Hematopoietic multipotent progenitor cell treated with erythropoietin and hydrocortisone succinate and interleukin-3 and kit ligand, for 15 days (in vitro differentiated cells): ENCODE data around the gene AATK.
"Not testable (repeated sequence)": the region's sequence is repeated elsewhere in the genome, so short reads cannot be mapped to it uniquely, and the experiment has no call there.

Source experiments
- DNase-seq: peaks from one replicate; pipeline ENCODE4 v3.0.0-alpha.2; 2015; ENCODE audit warnings: low spot score

Gene AATK

DNA sequence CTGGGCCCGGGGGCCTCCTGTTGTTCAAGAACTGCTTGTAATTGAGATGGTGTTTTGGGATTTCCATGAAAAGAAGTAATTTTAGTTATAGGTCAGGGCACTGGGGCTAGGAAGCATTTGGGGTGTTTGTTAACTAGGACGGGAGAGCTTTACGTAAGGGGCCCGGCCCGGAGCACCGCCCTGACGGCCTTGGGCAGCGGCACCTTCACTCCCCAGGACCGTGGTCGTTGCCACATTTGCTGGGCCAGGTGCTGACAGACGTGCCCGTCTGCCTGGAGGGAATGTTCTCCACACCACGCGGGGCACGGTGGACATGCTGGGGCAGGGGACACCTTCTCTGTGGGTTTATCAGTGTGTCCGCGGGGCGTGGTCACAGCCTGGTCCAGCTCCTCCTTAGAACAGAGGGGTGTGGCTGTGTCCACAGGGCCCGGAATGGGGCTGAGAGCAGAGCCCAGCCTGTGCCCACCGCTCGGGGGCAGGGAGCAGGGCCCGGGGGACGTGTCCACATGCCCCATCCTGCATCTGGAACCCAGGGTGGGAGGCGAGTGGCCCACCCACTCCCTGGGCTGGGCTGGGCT, 73.4 kb downstream of the AATK start:
- no peak for DNase-seq

DNA sequence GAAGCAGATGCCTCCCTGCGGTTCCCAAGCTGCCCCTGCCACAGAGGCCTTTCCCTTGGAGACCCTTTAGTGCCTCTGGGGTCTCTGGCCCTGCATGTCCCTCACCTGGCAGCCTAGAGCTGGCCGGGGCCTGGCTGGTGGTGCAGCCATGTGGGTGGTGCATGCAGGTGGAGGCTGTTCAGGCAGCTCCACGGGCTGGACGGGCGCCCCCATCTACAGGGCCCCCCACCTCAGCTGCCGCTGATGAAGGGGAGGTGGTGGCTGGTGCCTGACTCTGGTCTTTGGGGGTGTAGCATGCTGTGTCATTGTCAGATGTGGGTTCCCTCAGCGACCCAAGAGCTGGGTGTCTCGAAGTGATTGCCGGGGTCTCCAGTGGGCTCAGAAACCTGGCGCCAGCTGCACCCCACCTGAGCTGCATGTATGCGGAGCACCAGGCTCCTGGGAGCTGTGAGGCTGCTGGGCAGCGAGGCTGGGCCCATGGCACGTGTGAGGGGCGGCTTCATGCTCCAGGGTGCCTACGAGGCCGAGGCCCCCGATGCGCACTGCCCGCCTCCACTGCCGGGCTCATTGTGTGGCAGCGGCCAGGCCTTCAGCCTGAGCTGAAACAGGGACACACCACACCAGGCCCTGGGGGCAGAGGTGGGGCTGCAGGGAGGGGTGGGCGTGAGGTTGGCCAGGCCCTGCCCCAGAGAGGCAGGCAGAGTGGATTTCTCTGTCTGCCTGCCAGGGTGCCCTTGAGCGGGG, 74.1 kb downstream of the AATK start:
- no peak for DNase-seq

DNA sequence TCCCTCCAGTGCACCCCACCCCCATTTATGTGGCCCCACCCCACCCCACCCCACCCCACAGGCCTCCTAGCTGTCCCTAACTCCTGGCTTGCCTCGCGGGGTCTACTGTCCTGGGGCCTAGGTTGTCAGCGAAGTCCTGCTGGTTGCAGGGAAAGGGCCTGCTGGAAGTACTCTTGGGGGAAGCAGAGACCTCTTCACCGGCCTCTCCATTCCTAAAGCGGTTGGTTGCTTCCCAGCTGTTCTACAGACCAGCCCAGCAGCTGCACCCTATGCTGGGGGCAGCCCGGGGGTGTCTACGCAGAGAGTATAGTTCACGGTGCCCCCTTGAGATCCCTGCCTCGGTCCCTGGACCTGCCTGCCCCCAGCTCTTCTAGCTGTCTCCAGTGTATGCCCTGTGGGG, 74.9 kb downstream of the AATK start:
- no peak for DNase-seq

DNA sequence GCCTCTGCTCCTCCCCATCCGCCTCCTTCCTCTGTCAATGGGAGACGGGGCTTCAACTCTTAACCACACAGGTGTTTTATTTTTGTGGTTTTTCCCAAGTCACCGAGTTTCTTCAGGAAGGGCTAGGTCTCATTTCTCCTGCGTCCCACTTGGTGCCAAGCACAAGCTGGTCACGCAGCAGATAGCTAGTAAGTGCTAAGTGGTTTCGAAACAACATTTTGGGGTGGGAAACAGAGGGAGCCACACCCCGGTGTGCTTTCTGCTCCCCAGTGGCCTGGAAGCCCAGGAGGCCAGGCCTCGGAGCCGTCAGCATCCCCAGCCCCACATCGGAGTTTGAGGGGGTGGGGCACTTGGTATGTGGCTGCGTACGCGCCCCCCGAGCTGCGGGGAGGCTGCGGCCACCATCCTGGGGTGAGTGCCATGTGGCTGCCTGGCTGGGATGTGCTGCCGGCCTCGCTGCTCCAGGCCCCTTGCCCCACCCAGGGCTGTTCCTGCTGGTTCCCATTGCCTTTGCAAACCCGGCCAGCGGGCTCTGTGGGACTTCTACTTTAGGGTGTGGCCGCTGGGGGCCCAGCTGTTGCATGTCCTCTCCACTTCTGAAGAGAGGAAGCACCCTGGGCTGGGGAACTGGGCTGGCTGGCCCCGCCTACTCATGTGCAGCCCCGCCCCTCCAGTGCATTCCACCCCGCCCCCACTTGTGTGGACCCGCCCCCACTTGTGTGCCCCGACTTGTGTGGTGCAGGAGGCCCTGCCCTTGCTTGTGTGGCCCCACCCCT, 75.5 kb downstream of the AATK start:
- DNase-seq, result peak; percentile 24

DNA sequence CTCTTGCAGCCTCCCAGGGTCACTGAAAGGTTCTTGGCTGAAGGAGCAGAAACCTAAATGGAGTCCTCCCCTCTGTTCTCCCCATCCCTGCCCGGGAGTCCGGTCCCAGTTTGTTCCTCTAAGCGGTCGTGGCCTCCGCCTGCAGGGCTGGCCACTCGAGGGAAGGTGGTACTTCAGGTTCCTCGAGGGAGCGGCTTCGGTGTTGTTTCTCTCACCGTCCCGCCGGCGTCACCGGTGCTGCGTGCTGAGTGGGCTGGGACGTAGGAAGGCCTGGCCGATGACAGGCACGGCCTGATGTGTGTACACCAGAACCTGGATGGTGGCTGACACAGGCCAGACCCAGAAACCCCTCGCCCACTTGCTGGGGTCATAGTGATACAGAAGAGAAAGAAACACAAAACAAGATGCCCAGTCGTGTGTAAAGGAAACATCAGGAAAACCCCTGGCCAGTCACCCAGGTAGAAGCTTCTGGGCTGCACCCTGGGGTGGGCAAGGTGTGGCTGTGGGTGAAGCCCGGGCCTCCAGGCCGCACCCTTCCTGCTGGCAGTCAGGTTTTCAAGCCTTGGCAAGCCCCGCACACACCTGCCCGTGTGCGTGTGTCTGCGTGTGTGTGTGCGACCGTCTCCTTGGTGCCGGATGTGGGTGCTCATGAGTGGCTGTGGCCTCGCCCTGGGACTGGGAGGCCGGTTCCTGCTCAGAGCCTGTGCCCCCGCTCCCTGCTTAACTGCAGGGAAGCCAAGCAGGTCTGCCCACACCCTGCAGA, 79.1 kb downstream of the AATK start:
- DNase-seq, result no peak

DNA sequence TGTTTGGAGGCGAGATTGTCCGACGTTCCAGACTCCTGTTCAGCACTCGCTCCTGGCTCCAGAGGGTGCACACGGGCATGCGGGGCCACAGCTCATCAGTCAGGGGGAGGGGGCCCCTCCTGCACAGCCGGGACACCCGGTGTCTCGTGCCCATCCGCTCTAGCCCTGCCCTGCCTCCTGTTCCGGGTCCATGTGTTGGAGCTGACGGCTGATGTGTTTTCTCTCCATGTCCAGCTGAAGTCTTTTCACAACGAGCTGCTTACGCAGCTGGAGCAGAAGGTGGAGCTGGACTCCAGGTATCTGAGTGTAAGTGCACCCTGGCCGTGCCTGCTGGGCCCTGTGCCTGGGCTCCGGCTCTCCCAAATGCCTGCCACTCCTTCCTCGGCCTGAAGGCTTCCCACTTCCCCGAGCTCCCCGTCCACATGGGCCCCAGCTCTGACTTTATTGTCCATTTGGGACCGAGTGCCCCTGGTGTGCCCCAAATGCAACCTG, 80.6 kb downstream of the AATK start:
- no peak for DNase-seq

DNA sequence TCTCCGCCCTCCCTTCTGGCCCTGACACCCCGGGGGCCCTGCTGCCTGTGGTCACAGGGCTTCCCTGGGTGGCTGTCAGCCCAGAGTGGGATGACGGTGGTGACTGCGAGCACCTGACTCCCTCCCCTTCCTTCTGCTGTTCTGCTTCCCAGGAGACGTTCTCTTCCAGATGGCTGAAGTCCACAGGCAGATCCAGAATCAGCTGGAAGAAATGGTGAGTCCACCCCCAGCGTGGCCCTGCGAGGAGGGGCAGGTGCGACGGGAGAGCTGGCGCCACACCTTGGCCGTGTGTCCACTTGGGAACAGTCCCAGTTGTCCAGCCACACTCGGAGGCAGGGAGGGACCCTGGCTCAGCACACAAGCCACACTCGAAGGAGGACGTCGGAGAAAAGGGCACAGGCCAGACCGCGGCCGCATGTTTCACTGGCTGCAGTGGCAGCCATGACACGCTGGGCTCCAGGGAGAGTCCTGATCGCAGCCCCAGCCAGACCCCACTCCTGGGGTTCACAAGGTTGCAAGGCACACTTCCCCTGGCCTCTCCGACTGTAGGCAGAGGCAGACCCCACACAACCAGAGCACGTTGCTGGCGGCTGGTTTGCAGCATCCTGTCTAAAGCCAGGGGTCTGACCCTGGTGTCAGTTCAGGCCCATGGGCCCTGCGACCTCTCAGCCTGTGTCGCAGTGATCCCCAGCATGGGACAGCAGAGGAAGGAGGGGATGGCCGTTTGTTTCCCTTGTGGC, 81.2 kb downstream of the AATK start:
- DNase-seq, result no peak

DNA sequence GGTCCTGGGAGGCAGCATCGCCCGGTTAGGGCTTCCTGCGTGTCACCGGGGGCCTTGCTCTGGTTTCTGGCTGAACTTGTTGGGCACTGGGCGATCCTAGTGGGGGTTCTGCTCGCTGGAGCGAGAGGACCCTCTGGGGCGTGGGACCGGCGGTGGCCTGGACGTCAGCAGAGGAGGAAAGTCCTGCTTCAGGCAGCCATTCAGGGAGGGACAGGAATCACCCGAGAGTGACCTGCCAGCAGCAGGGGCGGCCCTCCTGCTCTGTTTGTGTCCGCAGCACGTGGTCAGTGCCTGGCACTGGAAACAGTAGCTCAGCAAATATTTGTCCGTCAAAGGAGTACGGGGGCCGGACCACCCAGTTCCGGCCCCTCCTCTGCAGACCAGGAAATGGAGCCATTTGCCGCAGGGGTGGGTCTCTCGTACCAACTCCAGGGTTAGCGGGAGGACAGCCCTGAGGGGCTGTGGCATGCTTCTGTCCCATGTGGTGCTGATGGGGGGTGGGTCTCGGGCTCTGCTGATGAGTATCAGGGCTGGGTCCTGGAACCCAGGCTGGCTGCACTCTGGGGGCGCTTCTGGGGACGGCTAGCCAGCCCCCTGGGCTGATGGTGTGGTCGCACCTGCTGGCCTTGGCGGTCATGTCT, 82.8 kb downstream of the AATK start:
- DNase-seq, result no peak

DNA sequence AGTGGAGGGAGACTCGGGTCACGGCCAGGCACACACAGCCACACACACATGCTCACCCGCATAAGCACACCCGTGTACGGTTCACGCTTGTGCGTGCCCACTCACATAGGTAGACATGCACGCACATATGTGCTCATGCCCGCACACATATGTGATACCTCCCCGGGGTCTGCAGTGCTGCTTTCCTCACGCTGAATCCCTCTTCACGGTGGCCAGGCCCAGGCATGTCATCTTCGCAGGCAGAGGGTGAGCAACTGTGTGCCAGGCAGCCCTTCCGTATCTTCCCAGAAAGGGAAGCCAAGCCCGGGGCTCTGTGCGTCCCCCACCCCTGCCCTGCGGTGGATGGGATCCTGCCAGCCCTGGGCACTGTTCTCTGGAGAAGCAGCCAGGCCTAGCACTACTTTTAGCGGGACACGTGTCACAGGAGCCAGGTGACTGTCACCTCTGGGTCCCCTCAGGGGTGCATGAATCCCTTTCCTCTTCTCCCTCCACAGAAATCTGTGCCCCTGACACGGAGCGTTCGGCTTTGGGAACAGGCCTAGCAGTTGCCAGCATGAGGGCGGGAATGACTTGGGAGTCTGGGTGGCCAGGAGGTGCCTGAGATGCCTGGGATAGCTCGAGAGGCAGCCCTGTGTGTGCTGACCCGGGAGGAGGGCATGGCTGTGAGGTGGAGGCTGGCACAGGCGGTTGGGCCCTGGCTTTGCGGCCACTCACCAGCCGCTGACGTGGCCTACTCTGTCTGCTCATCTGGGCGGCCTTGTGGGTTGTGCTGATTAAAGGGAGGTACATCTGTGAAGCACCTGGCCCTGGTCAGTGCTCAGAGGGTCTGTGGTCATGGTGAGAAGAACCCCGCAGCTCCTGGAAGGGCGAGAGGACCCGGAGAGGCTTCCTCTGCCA, 83.6 kb downstream of the AATK start:
- DNase-seq, result no peak

DNA sequence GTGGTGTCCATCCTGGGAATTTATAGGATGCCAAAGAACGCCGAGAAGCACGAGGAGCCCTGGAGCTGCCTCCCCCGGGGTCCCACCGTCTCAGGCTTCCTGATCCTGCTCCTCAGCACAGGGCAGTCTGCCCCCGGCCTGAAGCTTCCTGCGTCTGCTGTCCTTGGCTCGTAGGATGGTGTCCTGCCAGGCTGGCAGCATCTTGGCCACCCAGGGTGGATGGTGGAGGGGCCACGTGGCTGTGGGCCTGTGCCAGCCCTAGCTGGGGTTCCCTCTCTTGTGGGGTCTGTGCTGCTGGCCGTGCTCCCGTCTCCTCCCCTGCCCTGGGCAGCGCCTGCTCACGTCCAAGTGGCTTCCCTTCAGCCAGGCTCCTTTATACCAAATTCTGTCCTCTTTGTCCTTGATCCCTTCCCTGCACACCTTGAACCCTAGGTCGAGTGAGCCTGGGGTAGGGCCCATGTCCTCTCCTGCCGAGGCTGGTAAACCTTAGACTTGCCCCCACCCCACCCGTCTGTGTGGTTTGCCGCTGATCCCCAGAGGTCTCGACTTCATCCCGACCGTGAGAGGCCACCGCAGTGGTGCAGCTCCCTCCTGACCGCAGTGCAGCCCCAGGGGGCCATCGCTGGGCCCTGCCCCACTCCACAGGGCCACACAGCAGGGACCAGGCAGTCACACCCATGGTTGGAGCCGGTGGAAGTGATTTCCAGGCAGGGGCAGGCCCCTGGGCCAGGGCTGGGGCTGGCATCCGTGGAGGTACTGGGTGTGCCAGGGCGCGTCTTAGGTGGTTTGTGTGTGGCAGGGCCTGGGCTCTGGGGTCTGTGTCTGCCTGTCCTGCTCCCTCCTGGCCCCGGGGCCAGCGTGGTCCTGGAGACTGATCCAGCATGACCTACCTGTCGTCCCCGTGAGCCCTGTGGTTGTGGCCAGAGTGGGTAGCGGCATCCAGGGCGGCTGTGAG, 84.5 kb downstream of the AATK start:
- no peak for DNase-seq

DNA sequence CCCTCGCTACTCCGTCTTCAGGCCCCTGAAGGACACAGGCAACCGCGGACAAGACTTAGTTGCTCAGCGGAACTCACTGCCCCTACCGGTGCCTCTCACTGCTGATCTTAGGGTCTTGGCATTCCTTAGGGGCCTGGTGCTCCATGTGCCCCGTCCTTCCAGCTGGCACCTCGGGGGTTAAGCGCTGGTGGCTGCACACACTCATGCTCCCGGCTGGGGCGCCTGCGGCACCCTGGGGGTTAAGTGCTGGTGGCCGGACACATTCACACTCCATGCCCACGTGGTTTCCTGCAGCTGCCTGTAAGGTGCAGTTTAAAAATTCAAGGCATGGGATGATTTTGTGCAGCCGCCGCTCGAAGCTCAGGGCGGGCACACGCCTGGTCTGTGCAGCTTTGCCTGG, 86.0 kb downstream of the AATK start:
- DNase-seq, result no peak

DNA sequence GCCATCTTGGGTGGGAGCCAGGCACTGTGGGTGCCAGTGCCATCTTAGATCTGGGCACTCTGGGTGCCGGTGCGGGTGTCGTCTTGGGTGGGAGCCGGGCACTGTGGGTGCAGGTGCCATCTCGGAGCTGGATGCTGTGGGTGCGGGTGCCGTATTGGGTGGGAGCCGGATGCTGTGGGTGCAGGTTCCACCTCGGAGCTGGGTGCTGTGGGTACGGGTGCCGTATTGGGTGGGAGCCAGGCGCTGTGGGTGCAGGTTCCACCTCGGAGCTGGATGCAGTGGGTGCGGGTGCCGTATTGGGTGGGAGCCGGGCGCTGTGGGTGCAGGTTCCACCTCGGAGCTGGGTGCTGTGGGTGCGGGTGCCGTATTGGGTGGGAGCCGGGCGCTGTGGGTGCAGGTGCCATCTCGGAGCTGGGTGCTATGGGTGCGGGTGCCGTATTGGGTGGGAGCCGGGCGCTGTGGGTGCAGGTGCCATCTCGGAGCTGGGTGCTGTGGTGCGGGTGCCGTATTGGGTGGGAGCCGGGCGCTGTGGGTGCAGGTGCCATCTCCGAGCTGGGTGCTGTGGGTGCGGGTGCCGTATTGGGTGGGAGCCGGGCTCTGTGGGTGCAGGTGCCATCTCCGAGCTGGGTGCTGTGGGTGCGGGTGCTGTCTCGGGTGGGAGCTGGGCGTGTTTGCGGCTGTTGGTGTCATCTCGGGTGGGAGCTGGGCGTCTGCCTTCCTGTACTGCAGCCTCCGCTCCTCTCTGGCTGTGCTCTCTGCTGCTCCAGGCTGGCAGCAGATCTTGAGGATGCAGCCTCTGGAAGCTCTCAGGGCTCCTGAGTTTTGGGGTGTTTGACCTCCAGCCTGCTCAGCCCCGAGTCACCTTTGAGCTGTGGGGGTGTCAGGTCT, 87.8 kb downstream of the AATK start:
- DNase-seq, result not testable (repeated sequence)

DNA sequence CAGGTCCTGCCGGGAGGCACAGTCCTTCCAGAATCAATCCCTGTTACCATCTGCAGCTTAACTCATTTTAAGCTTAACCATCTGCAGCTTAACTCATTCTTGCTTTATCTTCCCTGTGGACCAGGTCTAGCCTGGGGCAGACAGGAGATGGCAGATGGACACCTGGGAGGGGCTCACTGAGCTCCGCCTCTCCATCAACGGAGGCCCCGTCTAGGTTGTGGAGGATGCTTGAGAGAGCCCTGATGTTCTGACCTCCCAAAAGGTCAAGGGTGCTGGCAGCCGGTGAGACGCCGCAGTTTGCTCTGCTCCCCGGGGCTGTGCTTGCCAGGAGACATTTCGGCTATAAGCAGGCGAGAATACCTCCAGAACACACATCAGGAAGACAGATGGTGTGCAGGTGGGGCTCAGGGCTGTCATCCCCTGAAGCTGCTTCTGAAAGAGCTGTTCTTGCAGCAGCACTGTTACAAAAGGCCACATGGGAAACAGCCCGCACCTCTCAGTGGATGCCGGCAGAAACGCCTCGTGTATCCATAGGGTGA, 89.8 kb downstream of the AATK start:
- no peak for DNase-seq

DNA sequence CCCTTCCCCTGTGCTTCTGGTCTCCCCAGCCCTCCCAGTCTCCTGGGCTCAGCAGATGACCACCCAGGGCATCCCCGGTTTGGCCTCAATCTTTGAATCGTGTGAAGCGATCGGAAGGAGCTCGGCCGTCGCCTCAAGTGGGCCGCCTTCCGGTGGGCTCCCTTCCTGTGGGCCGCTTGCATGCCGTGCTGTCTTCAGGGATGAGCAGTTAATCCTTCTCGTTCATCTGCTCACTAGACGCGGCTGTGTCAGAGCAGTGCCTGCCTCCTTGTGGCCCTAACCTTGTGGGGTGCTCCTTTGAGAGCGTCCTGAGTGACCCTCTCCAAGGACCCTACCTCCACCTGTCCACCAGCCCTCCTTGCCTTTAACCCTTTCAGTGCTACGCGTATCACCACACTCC, 90.7 kb downstream of the AATK start:
- no peak for DNase-seq

DNA sequence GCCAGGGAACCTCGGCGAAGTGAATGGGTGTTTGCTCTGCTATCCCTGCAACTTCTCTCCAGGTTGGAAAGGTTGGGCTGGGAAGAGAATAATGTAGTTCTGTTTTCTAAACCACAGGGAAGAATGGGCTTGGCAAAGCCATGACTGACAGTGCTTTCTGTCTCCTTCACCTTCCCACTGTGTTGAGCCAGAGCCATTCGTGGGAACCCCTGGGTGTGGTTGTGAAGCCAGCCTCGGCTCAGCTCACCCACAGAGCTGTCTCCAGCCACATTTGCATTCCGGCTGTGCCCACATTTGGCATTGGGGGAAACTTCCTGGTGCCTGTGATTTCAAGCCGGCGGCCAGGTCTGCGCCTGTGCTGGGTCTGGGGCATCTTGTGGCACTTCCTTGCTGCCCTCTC, 91.1 kb downstream of the AATK start:
- DNase-seq, result no peak

DNA sequence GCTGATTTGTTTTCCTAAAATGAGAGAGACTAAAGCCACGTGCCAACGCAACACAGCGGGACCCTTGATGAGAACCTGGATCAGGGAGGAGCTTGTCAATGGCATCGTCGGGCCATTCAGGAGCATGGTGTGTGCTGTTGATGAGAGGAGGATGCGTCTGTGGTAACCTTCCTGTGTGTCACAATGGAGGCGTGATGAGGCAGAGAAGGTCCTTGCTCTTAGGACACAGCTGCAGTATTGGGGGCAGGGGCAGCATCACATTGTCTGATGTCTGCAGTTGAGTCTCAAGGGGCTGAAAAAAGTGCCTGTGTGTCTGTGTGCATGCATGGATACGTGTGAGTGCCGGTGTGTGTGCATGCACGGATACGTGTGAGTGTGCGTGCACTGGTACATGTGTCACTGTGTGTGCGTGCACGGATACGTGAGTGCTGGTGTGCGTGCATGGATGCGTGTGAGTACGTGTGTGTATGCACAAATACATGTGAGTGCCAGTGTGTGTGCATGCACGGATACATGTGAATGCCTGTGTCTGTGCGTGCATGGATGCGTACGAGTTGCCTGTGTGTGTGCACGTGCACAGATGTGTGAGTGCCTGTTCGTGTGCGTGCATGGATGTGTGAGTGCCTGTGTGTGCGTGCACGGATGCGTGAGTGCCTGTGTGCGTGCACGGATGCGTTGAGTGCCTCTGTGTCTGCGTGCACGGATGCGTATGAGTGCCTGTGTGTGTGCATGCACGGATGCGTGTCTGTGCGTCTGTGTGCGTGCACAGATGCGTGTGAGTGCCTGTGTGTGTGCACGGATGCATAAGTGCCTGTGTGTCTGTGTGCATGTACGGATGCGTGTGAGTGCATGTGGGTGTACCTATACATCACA, 91.8 kb downstream of the AATK start:
- DNase-seq, result no peak
